ENCODE measurements around the gene BCAS3. TPM values are rescaled to one million over a fixed set of nuclear protein-coding genes. Genes with fewer than 3 reads are reported as not detected.

BCAS3 gene
- total RNA-seq, 2 experiments from 2014 or later = 13.4 to 14.5 TPM

DNA sequence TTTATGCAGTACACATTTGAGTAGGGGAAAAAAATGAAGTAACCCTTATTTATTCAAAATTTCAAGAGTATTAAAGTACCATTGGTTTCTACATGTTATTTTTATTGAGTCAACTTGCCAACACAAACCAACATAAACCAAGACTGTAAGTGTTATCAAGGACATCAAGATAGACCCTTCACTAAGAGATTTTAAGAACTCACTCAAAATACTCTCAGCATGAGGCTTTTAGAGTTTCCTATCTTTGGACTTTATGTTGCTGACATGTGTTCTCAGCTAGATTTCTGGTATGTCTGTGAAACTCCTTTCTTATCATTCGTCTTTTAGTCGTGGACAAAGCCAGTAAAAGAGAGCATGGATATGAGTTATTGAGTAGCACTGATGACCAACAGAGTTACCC, 509.4 kb downstream of the BCAS3 start:
- Histone ChIP-seq H3K4me3 (ENCODE audit: low read depth, low read length, poor library complexity, severe bottlenecking) (no peak overlapping the region), H3K27ac (ENCODE audit: low read depth, low read length, poor library complexity, severe bottlenecking) (no peak overlapping the region), H3K36me3 (ENCODE audit: insufficient read depth, low read length) (no peaks in the 10 kb centered on the region), H3K9me3 (ENCODE audit: low read length) (no peaks in the 10 kb centered on the region), H2AFZ (ENCODE audit: low read length) (no peak overlapping the region), H3K79me2 (ENCODE audit: insufficient read depth, low read depth, low read length) (no peaks in the 10 kb centered on the region), H4K20me1 (ENCODE audit: insufficient read depth, low read length) (no peaks in the 10 kb centered on the region), H3K4me1 (ENCODE audit: insufficient read depth, low read length, poor library complexity, severe bottlenecking) (no peaks in the 10 kb centered on the region), H3K4me2 (ENCODE audit: low read length) (no peak overlapping the region), H3K9me2 (ENCODE audit: insufficient read depth, low read length) (no peaks in the 10 kb centered on the region)
- ChIA-PET CTCF (ENCODE audit: unreplicated experiment) (no interaction called here), POLR2A (interaction anchor here (0.6 to 0.8 kb wide), 2 partner anchors 91 to 307 kb away, joined by 3 read pairs; no protein-coding TSS in a partner anchor)
- intact Hi-C loops (cut with micrococcal nuclease; ENCODE audit: unreplicated experiment) = no loop called here
- BruUV-seq (replicated peaks) = no TSS peak
- TF ChIP-seq CTCF (conservative IDR thresholded peaks at IDR 0.05; ENCODE audit: low read length) = no peak
- no peak for TF ChIP-seq EZH2phosphoT487 (IDR thresholded peaks at IDR 0.05; ENCODE audit: borderline replicate concordance, low read depth, low read length)
- DNase-seq (ENCODE audit: low spot score) = no peak

- Histone ChIP-seq H3K4me1 (ENCODE audit: insufficient read depth, low read length, poor library complexity, severe bottlenecking) (no peaks in the 10 kb centered on the region), H3K9me2 (ENCODE audit: insufficient read depth, low read length) (no peaks in the 10 kb centered on the region), H3K36me3 (ENCODE audit: insufficient read depth, low read length) (no peaks in the 10 kb centered on the region), H3K79me2 (ENCODE audit: insufficient read depth, low read depth, low read length) (no peaks in the 10 kb centered on the region), H3K9me3 (ENCODE audit: low read length) (no peaks in the 10 kb centered on the region), H3K4me2 (ENCODE audit: low read length) (no peak overlapping the region), H2AFZ (ENCODE audit: low read length) (no peak overlapping the region), H3K4me3 (ENCODE audit: low read depth, low read length, poor library complexity, severe bottlenecking) (no peak overlapping the region), H3K27ac (ENCODE audit: low read depth, low read length, poor library complexity, severe bottlenecking) (no peak overlapping the region), H4K20me1 (ENCODE audit: insufficient read depth, low read length) (no peaks in the 10 kb centered on the region)
- ChIA-PET POLR2A (no interaction called here), CTCF (ENCODE audit: unreplicated experiment) (no interaction called here)
- no TSS peak for BruUV-seq (replicated peaks)
- TF ChIP-seq EZH2phosphoT487 (IDR thresholded peaks at IDR 0.05; ENCODE audit: borderline replicate concordance, low read depth, low read length) = no peak
- TF ChIP-seq CTCF (conservative IDR thresholded peaks at IDR 0.05; ENCODE audit: low read length) = no peak
- intact Hi-C loops (cut with micrococcal nuclease; ENCODE audit: unreplicated experiment) = no loop called here
- no peak for DNase-seq (ENCODE audit: low spot score)
These were observed 510.4 kb downstream of the BCAS3 start for GRCh38 chr17:61188081-61188480.

- no peak overlapping the region for H3K4me2 ChIP-seq (ENCODE audit: low read length)
- no peaks in the 10 kb centered on the region for H3K79me2 ChIP-seq (ENCODE audit: insufficient read depth, low read depth, low read length)
- no peaks in the 10 kb centered on the region for H3K9me3 ChIP-seq (ENCODE audit: low read length)
- H3K4me3 ChIP-seq (ENCODE audit: low read depth, low read length, poor library complexity, severe bottlenecking) = no peak overlapping the region
- no TSS peak for BruUV-seq (replicated peaks)
- no peak overlapping the region for H3K27ac ChIP-seq (ENCODE audit: low read depth, low read length, poor library complexity, severe bottlenecking)
- no peaks in the 10 kb centered on the region for H3K36me3 ChIP-seq (ENCODE audit: insufficient read depth, low read length)
- no peak overlapping the region for H2AFZ ChIP-seq (ENCODE audit: low read length)
- no peaks in the 10 kb centered on the region for H3K9me2 ChIP-seq (ENCODE audit: insufficient read depth, low read length)
- ChIA-PET CTCF (ENCODE audit: unreplicated experiment) (no interaction called here), POLR2A (interaction anchor here (1.7 kb wide), 1 partner anchor 12 kb away, joined by 4 read pairs; no protein-coding TSS in a partner anchor)
- H3K4me1 ChIP-seq (ENCODE audit: insufficient read depth, low read length, poor library complexity, severe bottlenecking) = no peaks in the 10 kb centered on the region
- intact Hi-C loops (cut with micrococcal nuclease; ENCODE audit: unreplicated experiment) = no loop called here
- no peak for DNase-seq (ENCODE audit: low spot score)
- TF ChIP-seq EZH2phosphoT487 (IDR thresholded peaks at IDR 0.05; ENCODE audit: borderline replicate concordance, low read depth, low read length) (no peak), CTCF (conservative IDR thresholded peaks at IDR 0.05; ENCODE audit: low read length) (no peak)
- H4K20me1 ChIP-seq (ENCODE audit: insufficient read depth, low read length) = no peaks in the 10 kb centered on the region
These were observed 512.3 kb downstream of the BCAS3 start for GRCh38 chr17:61189968-61190367.
